Activated B cell treated with CpG ODN at 0.5 μM for 24 hours (primary cell): ENCODE measurements around the gene PSENEN. TPM values are rescaled to one million over a fixed set of nuclear protein-coding genes. Genes with fewer than 3 reads are reported as not detected.
"Not testable (repeated sequence)": the region's sequence is repeated elsewhere in the genome, so short reads cannot be mapped to it uniquely, and the experiment has no call there.

Experiments
- ATAC-seq: fragments of 200-7000 bp; cut with Tn5 transposase; one replicate; pipeline ENCODE4 v1.10.0; 2021; ENCODE audit warnings: low read depth, mild to moderate bottlenecking, moderate library complexity
- CTCF ChIA-PET: fragments of 350-600 bp; sonication (Branson Sonifier 250); formaldehyde crosslinking; loops from one replicate; lab custom pipeline; 2021; ENCODE audit warnings: antibody characterized with exemption; lab: Charles Lee
- POLR2A ChIA-PET: fragments of 350-600 bp; sonication (Branson Sonifier 250); formaldehyde crosslinking; loops from one replicate; lab custom pipeline; 2021; ENCODE audit warnings: antibody characterized with exemption; lab: Charles Lee
- DNase-seq: peaks from one replicate; pipeline ENCODE4 v3.0.0; 2022
- H3K27ac Mint-ChIP-seq: one replicate; pipeline ENCODE4 v1.8.0; 2020; ENCODE audit warnings: mixed read lengths
- H3K27me3 Mint-ChIP-seq: one replicate; pipeline ENCODE4 v1.8.0; 2021; ENCODE audit warnings: mixed read lengths
- H3K36me3 Mint-ChIP-seq: one replicate; pipeline ENCODE4 v1.8.0; 2021; ENCODE audit warnings: low read depth, mixed read lengths
- H3K4me1 Mint-ChIP-seq: one replicate; pipeline ENCODE4 v1.8.0; 2021; ENCODE audit warnings: mixed read lengths
- H3K4me3 Mint-ChIP-seq: one replicate; pipeline ENCODE4 v1.8.0; 2020; ENCODE audit warnings: mild to moderate bottlenecking, mixed read lengths
- H3K9me3 Mint-ChIP-seq: one replicate; pipeline ENCODE4 v1.8.0; 2020; ENCODE audit warnings: mixed read lengths
- intact Hi-C: fragments of 100-400 bp; cut with micrococcal nuclease; formaldehyde crosslinking; loops from one replicate; pipeline ENCODE4 v1.15.1; 2024
- total RNA-seq: library from RNA; stranded (reverse); gene quantifications from 2 replicates; pipeline ENCODE4 v1.2.3, GENCODE V29; 2022
- TF ChIP-seq, protein P1 (sequence below): fragments of 200-600 bp; IDR thresholded peaks from one replicate; pipeline ENCODE4 v1.8.0; 2022; ENCODE audit warnings: antibody characterized with exemption, mild to moderate bottlenecking

The PSENEN gene
- total RNA-seq, 1 donor from 2014 or later: 45.0 TPM

DNA sequence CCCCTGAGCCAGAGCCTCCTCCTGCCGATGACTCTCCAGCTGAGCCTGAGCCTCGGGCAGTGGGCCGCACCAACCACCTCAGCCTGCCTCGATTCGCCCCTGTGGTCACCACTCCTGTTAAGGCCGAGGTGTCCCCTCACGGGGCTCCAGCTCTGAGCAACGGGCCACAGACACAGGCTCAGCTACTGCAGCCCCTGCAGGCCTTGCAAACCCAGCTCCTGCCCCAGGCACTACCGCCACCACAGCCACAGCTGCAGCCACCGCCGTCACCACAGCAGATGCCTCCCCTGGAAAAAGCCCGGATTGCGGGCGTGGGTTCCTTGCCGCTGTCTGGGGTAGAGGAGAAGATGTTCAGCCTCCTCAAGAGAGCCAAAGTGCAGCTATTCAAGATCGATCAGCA lies 24.1 kb upstream of the PSENEN start:
- H3K4me1 Mint-ChIP-seq: peaks cover 27% of the 10 kb centered on the region
- TF ChIP-seq, protein P1, sequence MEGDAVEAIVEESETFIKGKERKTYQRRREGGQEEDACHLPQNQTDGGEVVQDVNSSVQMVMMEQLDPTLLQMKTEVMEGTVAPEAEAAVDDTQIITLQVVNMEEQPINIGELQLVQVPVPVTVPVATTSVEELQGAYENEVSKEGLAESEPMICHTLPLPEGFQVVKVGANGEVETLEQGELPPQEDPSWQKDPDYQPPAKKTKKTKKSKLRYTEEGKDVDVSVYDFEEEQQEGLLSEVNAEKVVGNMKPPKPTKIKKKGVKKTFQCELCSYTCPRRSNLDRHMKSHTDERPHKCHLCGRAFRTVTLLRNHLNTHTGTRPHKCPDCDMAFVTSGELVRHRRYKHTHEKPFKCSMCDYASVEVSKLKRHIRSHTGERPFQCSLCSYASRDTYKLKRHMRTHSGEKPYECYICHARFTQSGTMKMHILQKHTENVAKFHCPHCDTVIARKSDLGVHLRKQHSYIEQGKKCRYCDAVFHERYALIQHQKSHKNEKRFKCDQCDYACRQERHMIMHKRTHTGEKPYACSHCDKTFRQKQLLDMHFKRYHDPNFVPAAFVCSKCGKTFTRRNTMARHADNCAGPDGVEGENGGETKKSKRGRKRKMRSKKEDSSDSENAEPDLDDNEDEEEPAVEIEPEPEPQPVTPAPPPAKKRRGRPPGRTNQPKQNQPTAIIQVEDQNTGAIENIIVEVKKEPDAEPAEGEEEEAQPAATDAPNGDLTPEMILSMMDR: no peak
- DNase-seq: no peak
- ChIA-PET CTCF (no interaction called here), POLR2A (interaction anchor here (0.5 to 1.1 kb wide), 3 partner anchors 19 to 87 kb away, joined by 3 to 5 read pairs (median 5); no protein-coding TSS in a partner anchor)
- H3K27ac Mint-ChIP-seq: no peak overlapping the region
- ATAC-seq: no peak
- no peak overlapping the region for H3K4me3 Mint-ChIP-seq
- H3K36me3 Mint-ChIP-seq: peaks cover 63% of the 10 kb centered on the region
- H3K9me3 Mint-ChIP-seq: no peaks in the 10 kb centered on the region
- H3K27me3 Mint-ChIP-seq: no peaks in the 10 kb centered on the region
- intact Hi-C loops: no loop called here

GRCh38 chr19:35722461-35722860 lies 23.0 kb upstream of the PSENEN start:
- DNase-seq: no peak
- no peaks in the 10 kb centered on the region for H3K9me3 Mint-ChIP-seq
- H3K27me3 Mint-ChIP-seq: no peaks in the 10 kb centered on the region
- peaks cover 68% of the 10 kb centered on the region for H3K36me3 Mint-ChIP-seq
- H3K4me3 Mint-ChIP-seq: no peak overlapping the region
- no peak overlapping the region for H3K27ac Mint-ChIP-seq
- intact Hi-C loops: no loop called here
- TF ChIP-seq, protein P1: no peak
- peaks cover 22% of the 10 kb centered on the region for H3K4me1 Mint-ChIP-seq
- ATAC-seq: no peak
- POLR2A ChIA-PET: no interaction called here
- CTCF ChIA-PET: no interaction called here

DNA sequence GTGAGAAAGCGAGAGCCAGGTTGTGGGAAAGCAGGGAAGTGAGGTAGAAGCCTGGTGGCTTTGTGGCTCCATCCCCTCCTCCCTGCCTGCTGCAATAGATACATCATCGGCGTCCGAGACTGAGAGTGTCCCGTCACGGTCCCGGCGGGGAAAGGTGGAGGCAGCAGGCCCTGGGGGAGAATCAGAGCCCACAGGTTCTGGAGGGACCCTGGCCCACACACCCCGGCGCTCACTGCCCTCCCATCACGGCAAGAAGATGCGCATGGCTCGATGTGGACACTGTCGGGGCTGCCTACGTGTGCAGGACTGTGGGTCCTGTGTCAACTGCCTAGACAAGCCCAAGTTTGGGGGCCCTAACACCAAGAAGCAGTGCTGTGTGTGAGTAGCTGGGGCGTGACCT lies 22.6 kb upstream of the PSENEN start:
- H3K4me3 Mint-ChIP-seq: no peak overlapping the region
- DNase-seq (no peak), ATAC-seq (no peak)
- H3K9me3 Mint-ChIP-seq: no peaks in the 10 kb centered on the region
- no peaks in the 10 kb centered on the region for H3K27me3 Mint-ChIP-seq
- POLR2A ChIA-PET: interaction anchor here (0.7 kb wide), 1 partner anchor 18 kb away, joined by 4 read pairs; no protein-coding TSS in a partner anchor
- intact Hi-C loops: no loop called here
- peaks cover 72% of the 10 kb centered on the region for H3K36me3 Mint-ChIP-seq
- CTCF ChIA-PET: interaction anchor here (1.1 kb wide), 1 partner anchor 18 kb away, joined by 3 read pairs; no protein-coding TSS in a partner anchor
- peaks cover 22% of the 10 kb centered on the region for H3K4me1 Mint-ChIP-seq
- no peak overlapping the region for H3K27ac Mint-ChIP-seq
- TF ChIP-seq, protein P1: no peak

DNA sequence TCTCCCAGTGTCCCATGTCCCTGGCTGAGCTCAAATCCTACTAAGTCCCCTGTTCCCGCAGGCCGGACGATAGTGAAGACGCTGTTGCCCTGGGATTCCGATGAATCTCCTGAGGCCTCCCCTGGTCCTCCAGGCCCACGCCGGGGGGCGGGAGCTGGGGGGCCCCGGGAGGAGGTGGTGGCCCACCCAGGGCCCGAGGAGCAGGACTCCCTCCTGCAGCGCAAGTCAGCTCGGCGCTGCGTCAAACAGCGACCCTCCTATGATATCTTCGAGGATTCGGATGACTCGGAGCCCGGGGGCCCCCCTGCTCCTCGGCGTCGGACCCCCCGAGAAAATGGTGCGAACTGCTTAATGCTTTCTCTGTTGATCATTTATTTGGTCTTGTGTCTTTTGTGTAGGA lies 21.8 kb upstream of the PSENEN start:
- Mint-ChIP-seq H3K36me3 (peaks cover 80% of the 10 kb centered on the region), H3K4me3 (no peak overlapping the region), H3K27me3 (no peaks in the 10 kb centered on the region), H3K27ac (no peak overlapping the region), H3K9me3 (no peaks in the 10 kb centered on the region), H3K4me1 (peaks cover 18% of the 10 kb centered on the region)
- intact Hi-C loops: no loop called here
- ChIA-PET POLR2A (interaction anchor here (0.7 kb wide), 1 partner anchor 17 kb away, joined by 4 read pairs; no protein-coding TSS in a partner anchor), CTCF (interaction anchor here (1.1 kb wide), 1 partner anchor 17 kb away, joined by 3 read pairs; no protein-coding TSS in a partner anchor)
- TF ChIP-seq, protein P1: no peak
- no peak for DNase-seq
- ATAC-seq: no peak

DNA sequence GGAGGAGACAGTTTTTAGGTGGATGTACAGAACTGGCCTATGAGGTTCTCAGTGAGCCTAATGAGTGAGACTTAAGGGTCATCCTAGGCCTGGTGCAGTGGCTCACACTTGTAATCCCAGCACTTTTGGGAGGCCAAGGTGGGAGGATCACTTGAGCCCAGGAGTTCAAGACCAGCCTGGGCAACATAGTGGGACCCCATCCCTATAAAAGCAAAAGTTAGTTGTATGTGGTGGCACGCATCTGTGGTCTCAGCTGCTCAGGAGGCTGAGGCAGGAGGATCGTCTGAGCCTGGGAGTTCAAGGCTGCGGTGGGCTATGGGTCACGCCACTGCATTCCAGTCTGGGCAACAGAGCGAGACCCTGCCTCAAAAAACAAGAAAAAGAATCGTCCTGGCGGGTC lies 21.3 kb upstream of the PSENEN start:
- H3K27me3 Mint-ChIP-seq, H3K4me3 Mint-ChIP-seq, intact Hi-C loops, POLR2A ChIA-PET, ATAC-seq, H3K27ac Mint-ChIP-seq, DNase-seq, CTCF ChIA-PET, H3K9me3 Mint-ChIP-seq: not testable (repeated sequence)
- Mint-ChIP-seq H3K4me1 (peaks cover 14% of the 10 kb centered on the region), H3K36me3 (peaks cover 85% of the 10 kb centered on the region)
